Ishikawa (cell line): ENCODE measurements around the gene ELMO1.

Source experiments
- CEBPB ChIP-seq: IDR thresholded peaks from 2 replicates; pipeline ENCODE4 v1.6.1; 2012
- CREB1 ChIP-seq: IDR thresholded peaks from 2 replicates; pipeline ENCODE4 v1.6.1; 2012; ENCODE audit warnings: low read depth
- EGR1 ChIP-seq: IDR thresholded peaks from 2 replicates; pipeline ENCODE4 v1.6.1; 2012
- EP300 ChIP-seq: IDR thresholded peaks from 2 replicates; pipeline ENCODE4 v1.6.1; 2012; ENCODE audit warnings: borderline replicate concordance
- FOXM1 ChIP-seq: IDR thresholded peaks from 2 replicates; pipeline ENCODE4 v1.6.1; 2012; ENCODE audit warnings: low read depth, borderline replicate concordance
- NFIC ChIP-seq: IDR thresholded peaks from 2 replicates; pipeline ENCODE4 v1.6.1; 2012
- RAD21 ChIP-seq: IDR thresholded peaks from 2 replicates; pipeline ENCODE4 v1.6.1; 2012; ENCODE audit warnings: low read depth
- TAF1 ChIP-seq: IDR thresholded peaks from 2 replicates; pipeline ENCODE4 v1.6.1; 2012; ENCODE audit warnings: low read depth, mild to moderate bottlenecking
- TCF12 ChIP-seq: IDR thresholded peaks from 2 replicates; pipeline ENCODE4 v1.6.1; 2012; ENCODE audit warnings: low read depth
- TEAD4 ChIP-seq: IDR thresholded peaks from 2 replicates; pipeline ENCODE4 v1.6.1; 2012
- YY1 ChIP-seq: IDR thresholded peaks from 2 replicates; pipeline ENCODE4 v1.6.1; 2012; ENCODE audit warnings: low read depth
- ZBTB7A ChIP-seq: IDR thresholded peaks from 2 replicates; pipeline ENCODE4 v1.6.1; 2012; ENCODE audit warnings: low read depth
- TF ChIP-seq, protein P1 (sequence below): IDR thresholded peaks from 2 replicates; pipeline ENCODE4 v1.6.1; 2012
- TF ChIP-seq, protein P2 (sequence below): IDR thresholded peaks from 2 replicates; pipeline ENCODE4 v1.6.1; 2012
- TF ChIP-seq, protein P3 (sequence below): IDR thresholded peaks from 2 replicates; pipeline ENCODE4 v1.6.1; 2012; ENCODE audit warnings: low read depth, mild to moderate bottlenecking

The ELMO1 gene

DNA sequence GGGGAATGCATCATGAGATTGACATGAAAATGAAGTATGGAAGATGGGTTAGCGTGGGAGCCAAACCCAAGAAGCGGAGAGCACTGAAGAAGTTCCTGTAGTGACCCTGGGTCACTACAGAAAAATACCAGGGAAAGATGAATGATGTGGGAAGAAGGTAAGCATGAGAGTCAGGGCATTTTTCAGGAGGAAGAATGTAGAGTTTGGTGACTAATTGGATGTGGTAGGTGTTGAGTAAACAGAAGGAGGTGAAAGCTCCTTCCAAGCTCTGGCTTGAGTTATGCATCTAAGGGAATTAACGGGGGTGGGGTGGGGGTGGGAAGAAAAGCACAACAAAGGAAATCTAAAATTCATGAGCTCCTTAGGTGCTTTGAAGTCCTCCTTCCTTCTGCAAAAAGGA is 486.3 kb downstream of the ELMO1 start:
- TF ChIP-seq, protein P1, sequence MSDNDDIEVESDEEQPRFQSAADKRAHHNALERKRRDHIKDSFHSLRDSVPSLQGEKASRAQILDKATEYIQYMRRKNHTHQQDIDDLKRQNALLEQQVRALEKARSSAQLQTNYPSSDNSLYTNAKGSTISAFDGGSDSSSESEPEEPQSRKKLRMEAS = no peak

DNA sequence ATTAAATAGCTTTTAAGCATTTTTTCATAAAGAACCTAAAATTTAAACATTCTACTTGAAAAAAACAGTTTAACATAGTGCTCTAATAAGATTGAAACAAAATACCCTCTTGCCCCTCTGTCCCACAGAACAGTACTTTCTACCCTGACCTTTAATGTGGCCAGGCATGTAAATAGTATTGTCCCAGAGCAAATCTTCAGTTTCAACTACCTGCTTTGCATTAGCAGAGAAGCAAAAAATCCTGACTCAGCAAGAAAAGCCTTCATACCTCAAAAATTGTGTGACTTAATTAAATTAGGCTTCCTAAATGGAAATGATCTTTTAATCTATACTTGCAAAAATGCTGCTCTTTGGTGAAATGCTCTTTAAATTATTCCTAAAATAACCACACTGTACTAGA is 487.0 kb downstream of the ELMO1 start:
- TF ChIP-seq ZBTB7A (no peak), RAD21 (no peak), EGR1 (no peak), NFIC (no peak), TAF1 (no peak), CREB1 (no peak), EP300 (no peak), YY1 (no peak), CEBPB (no peak), TCF12 (no peak), FOXM1 (no peak), TEAD4 (no peak)
- TF ChIP-seq, protein P2, sequence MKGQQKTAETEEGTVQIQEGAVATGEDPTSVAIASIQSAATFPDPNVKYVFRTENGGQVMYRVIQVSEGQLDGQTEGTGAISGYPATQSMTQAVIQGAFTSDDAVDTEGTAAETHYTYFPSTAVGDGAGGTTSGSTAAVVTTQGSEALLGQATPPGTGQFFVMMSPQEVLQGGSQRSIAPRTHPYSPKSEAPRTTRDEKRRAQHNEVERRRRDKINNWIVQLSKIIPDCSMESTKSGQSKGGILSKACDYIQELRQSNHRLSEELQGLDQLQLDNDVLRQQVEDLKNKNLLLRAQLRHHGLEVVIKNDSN = no peak
- TF ChIP-seq, protein P1 = no peak
- TF ChIP-seq, protein P3, sequence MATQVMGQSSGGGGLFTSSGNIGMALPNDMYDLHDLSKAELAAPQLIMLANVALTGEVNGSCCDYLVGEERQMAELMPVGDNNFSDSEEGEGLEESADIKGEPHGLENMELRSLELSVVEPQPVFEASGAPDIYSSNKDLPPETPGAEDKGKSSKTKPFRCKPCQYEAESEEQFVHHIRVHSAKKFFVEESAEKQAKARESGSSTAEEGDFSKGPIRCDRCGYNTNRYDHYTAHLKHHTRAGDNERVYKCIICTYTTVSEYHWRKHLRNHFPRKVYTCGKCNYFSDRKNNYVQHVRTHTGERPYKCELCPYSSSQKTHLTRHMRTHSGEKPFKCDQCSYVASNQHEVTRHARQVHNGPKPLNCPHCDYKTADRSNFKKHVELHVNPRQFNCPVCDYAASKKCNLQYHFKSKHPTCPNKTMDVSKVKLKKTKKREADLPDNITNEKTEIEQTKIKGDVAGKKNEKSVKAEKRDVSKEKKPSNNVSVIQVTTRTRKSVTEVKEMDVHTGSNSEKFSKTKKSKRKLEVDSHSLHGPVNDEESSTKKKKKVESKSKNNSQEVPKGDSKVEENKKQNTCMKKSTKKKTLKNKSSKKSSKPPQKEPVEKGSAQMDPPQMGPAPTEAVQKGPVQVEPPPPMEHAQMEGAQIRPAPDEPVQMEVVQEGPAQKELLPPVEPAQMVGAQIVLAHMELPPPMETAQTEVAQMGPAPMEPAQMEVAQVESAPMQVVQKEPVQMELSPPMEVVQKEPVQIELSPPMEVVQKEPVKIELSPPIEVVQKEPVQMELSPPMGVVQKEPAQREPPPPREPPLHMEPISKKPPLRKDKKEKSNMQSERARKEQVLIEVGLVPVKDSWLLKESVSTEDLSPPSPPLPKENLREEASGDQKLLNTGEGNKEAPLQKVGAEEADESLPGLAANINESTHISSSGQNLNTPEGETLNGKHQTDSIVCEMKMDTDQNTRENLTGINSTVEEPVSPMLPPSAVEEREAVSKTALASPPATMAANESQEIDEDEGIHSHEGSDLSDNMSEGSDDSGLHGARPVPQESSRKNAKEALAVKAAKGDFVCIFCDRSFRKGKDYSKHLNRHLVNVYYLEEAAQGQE = no peak

DNA sequence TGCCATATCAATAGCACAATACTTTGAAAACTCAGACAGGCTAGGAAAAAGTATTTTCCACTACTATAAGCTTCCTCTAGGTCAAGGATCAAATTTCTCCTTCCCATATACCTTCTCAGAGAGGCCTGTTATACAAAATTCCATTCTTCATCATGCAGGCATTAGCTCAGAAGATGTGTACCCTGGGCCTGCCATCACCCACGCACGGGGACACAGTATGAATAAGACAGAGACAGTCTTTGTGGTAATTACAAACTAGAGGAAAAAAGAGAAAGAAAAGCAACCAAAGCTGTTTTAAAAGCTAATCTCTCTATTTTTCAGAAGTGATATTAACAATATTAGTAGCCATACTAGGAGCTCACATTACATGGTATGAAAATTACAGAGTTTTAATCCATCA is 487.6 kb downstream of the ELMO1 start:
- no peak for TF ChIP-seq RAD21
- no peak for TF ChIP-seq NFIC
- TF ChIP-seq, protein P1 = no peak
- TF ChIP-seq, protein P3 = no peak
- TF ChIP-seq TEAD4 = no peak
- TF ChIP-seq CEBPB = no peak
- TF ChIP-seq TAF1 = no peak
- no peak for TF ChIP-seq YY1
- TF ChIP-seq EGR1 = no peak
- TF ChIP-seq FOXM1 = no peak
- no peak for TF ChIP-seq CREB1

DNA sequence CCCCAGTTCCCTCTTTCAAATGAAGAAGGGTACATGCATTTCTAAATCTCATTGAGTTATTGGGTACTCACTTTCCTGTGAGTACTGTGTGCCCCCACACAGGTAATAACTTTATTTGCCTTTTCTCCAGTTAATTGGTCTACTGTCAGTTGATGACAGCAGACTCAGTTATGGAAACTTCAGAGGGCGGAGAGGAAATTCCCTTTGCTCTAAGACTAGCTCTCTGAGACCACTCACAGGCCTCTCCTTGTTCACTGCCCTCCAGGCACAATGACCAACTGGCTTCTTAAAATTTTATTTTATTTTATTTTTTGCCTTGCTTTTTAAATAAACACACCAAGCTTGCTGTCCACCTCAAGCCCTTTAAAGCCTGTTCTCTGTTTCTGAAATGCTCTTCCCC is 488.6 kb downstream of the ELMO1 start:
- TF ChIP-seq, protein P1 = no peak
- TF ChIP-seq FOXM1 = no peak
- no peak for TF ChIP-seq TCF12
- no peak for TF ChIP-seq NFIC
- TF ChIP-seq, protein P2 = no peak
- no peak for TF ChIP-seq EP300
- no peak for TF ChIP-seq YY1
- no peak for TF ChIP-seq CREB1
- no peak for TF ChIP-seq RAD21
- TF ChIP-seq TEAD4 = no peak
- TF ChIP-seq EGR1 = no peak
- no peak for TF ChIP-seq ZBTB7A
- TF ChIP-seq CEBPB = no peak
- TF ChIP-seq, protein P3 = no peak
- TF ChIP-seq TAF1 = no peak
